A549 (cell line): ENCODE measurements around the gene IGBP1. TPM values are rescaled to one million over a fixed set of nuclear protein-coding genes. Genes with fewer than 3 reads are reported as not detected.
"Not testable (repeated sequence)": the region's sequence is repeated elsewhere in the genome, so short reads cannot be mapped to it uniquely, and the experiment has no call there.

Experiments used
- ATAC-seq, 2 experiments: fragments of 200-7000 bp in 1 of 2; fragments of >200 bp in 1 of 2; cut with Nextera tagmentation in 1 of 2; cut with Tn5 transposase in 1 of 2; 3 replicates each; pipeline versions ENCODE4 v1.8.0 to v1.9.1; 2018 to 2020; ENCODE audit warnings: mild to moderate bottlenecking in 1 of 2, moderate library complexity in 1 of 2
- CTCF ChIA-PET: fragments of 300-600 bp; sonication (Branson Sonifier 250); formaldehyde crosslinking; extraction: SDS; loops from one replicate; lab custom pipeline; 2021; ENCODE audit warnings: antibody characterized with exemption, inconsistent platforms; lab: Yijun Ruan, JAX
- POLR2A ChIA-PET: fragments of 350-600 bp; formaldehyde crosslinking; extraction: SDS; loops from one replicate; lab custom pipeline; 2021; ENCODE audit warnings: antibody characterized with exemption, inconsistent platforms; lab: Yijun Ruan, JAX
- DNase-seq, 2 experiments: peaks; one replicate each; pipeline versions ENCODE4 v3.0.0 to v3.0.0-alpha.2; 2011 to 2016; ENCODE audit warnings: low read depth in 1 of 2, low spot score in 1 of 2
- FAIRE-seq: peaks from 2 replicates; lab custom pipeline; 2011; peaks lifted over from hg19 to GRCh38; lab: Jason Lieb, UNC
- H3K27ac ChIP-seq, 2 experiments: fragments of >200 bp; sonication (Bioruptor Twin); formaldehyde crosslinking; 3 replicates each; pipeline ENCODE4 v1.5.1; 2016 to 2017
- H3K4me1 ChIP-seq: fragments of >200 bp; sonication (Bioruptor Twin); formaldehyde crosslinking; 3 replicates; pipeline ENCODE4 v1.6.1; 2016
- H3K4me2 ChIP-seq: fragments of >200 bp; sonication (Bioruptor Twin); formaldehyde crosslinking; 3 replicates; pipeline ENCODE4 v1.6.1; 2016
- H3K4me3 ChIP-seq: fragments of >200 bp; sonication (Bioruptor Twin); formaldehyde crosslinking; 3 replicates; pipeline ENCODE4 v1.5.1; 2016
- H3K9me3 ChIP-seq: fragments of >200 bp; sonication (Bioruptor Twin); formaldehyde crosslinking; 3 replicates; pipeline ENCODE4 v1.6.1; 2016
- BCL3 ChIP-seq: fragments of >200 bp; sonication (Bioruptor Twin); formaldehyde crosslinking; IDR thresholded peaks from 3 replicates; pipeline ENCODE4 v1.6.1; 2016
- CBX8 ChIP-seq: fragments of 200-600 bp; sonication (generic); IDR thresholded peaks from 2 replicates; pipeline ENCODE4 v1.6.1; 2016
- CEBPB ChIP-seq, 2 experiments: fragments of >200 bp in 1 of 2; sonication (Bioruptor Twin) in 1 of 2; formaldehyde crosslinking in 1 of 2; IDR thresholded peaks; 2 replicates each; pipeline ENCODE4 v1.6.1; 2012 to 2016
- HOXB13 ChIP-seq: fragments of 250-450 bp; sonication (Bioruptor Pico); IDR thresholded peaks from 2 replicates; pipeline ENCODE4 v1.5.0; 2020; ENCODE audit warnings: low read depth, mild to moderate bottlenecking, moderate library complexity
- MAX ChIP-seq: IDR thresholded peaks from 2 replicates; pipeline ENCODE4 v1.6.1; 2012
- NPAS2 ChIP-seq: fragments of 250-450 bp; sonication (Bioruptor Pico); IDR thresholded peaks from 2 replicates; pipeline ENCODE4 v1.8.0; 2022; ENCODE audit warnings: mild to moderate bottlenecking, moderate library complexity, borderline replicate concordance
- REST ChIP-seq: fragments of 200-600 bp; sonication (generic); IDR thresholded peaks from 2 replicates; pipeline ENCODE4 v1.6.1; 2016; ENCODE audit warnings: antibody characterized with exemption, mild to moderate bottlenecking, moderate library complexity
- RNF2 ChIP-seq: fragments of 200-600 bp; sonication (generic); IDR thresholded peaks from 2 replicates; pipeline ENCODE4 v1.6.1; 2016; ENCODE audit warnings: low read depth, mild to moderate bottlenecking, antibody characterized with exemption, moderate library complexity, borderline replicate concordance
- ZC3H11A ChIP-seq: fragments of 450-650 bp; IDR thresholded peaks from 2 replicates; pipeline ENCODE4 v1.6.1; 2014; ENCODE audit warnings: antibody characterized with exemption, mild to moderate bottlenecking
- ZNF302 ChIP-seq: fragments of 250-450 bp; sonication (Bioruptor Pico); IDR thresholded peaks from 2 replicates; pipeline ENCODE4 v1.9.0; 2021; ENCODE audit warnings: inconsistent platforms, mild to moderate bottlenecking, moderate library complexity
- WGBS: methylation state at CpG from one replicate; pipeline ENCODE4 v1.1.6; 2017; ENCODE audit errors: missing lambda C conversion rate; 5-methylcytosine and 5-hydroxymethylcytosine counted together
- polyA plus RNA-seq, 4 experiments: library from polyadenylated mRNA; depleted of rRNA in 3 of 4; stranded (reverse); fragments of >200 nt; fragmentation: RNase III in 1 of 4; extraction: RNeasy Plus Mini Kit Qiagen cat#74134 plus additional on column Dnase treatment in 1 of 4; gene quantifications; 2 replicates in 3 of 4; 3 replicates in 1 of 4; pipeline ENCODE4 v1.2.3, GENCODE V29; 2011 to 2017

Gene IGBP1
- polyA plus RNA-seq, 2 of the 4 experiments (the other 2 are of a cell fraction) = 54.0 to 106 TPM

- no peak for FAIRE-seq
Measured at GRCh38 chrX:70105229-70105628, 28.0 kb upstream of the IGBP1 start.

GRCh38 chrX:70111436-70112026 is 21.7 kb upstream of the IGBP1 start:
- ATAC-seq, FAIRE-seq: not testable (repeated sequence)
- 54% methylated on average over 4 of the region's 4 CpGs for WGBS

More at GRCh38 chrX:70105229-70105628, 28.0 kb upstream of the IGBP1 start:
- no peak overlapping the region for H3K4me3 ChIP-seq
- ChIA-PET POLR2A (interaction anchor here (0.8 kb wide), 1 partner anchor 28 kb away, joined by 3 read pairs; the partner anchor contains the start of gene IGBP1), CTCF (interaction anchor here (0.6 to 1.2 kb wide), 4 partner anchors 9 to 611 kb away, joined by 3 to 4 read pairs (median 3); partner anchors contain the start of gene IGBP1)
- H3K27ac ChIP-seq = no peak overlapping the region
- H3K4me2 ChIP-seq = no peak overlapping the region
- no peaks in the 10 kb centered on the region for H3K4me1 ChIP-seq
- DNase-seq = no peak
- TF ChIP-seq RNF2 = no peak
- TF ChIP-seq MAX = no peak
- TF ChIP-seq CBX8 = no peak
- TF ChIP-seq NPAS2 (CRISPR knock-in tag) = no peak
- TF ChIP-seq ZC3H11A = no peak
- no peak for TF ChIP-seq BCL3
- TF ChIP-seq, all 56 proteins: peak for 0
- no peak for ATAC-seq
- WGBS = 0% methylated on average over 2 of the region's 2 CpGs
- H3K9me3 ChIP-seq = no peaks in the 10 kb centered on the region

GRCh38 chrX:70117738-70118137 is 15.5 kb upstream of the IGBP1 start:
- no peak for ATAC-seq
- Histone ChIP-seq H3K4me1 (no peaks in the 10 kb centered on the region), H3K27ac (no peak overlapping the region), H3K9me3 (no peaks in the 10 kb centered on the region), H3K4me2 (no peak overlapping the region), H3K4me3 (no peak overlapping the region)
- DNase-seq = no peak
- POLR2A ChIA-PET = interaction anchor here (0.6 kb wide), 1 partner anchor 19 kb away, joined by 4 read pairs; no protein-coding TSS in a partner anchor
- FAIRE-seq = no peak
- CTCF ChIA-PET = no interaction called here
- TF ChIP-seq HOXB13 = no peak
- no peak for TF ChIP-seq CEBPB (IDR thresholded peaks at IDR 0.05)
- no peak for TF ChIP-seq ZNF302 (CRISPR knock-in tag)
- no peak for TF ChIP-seq REST

More at GRCh38 chrX:70111436-70112026, 21.7 kb upstream of the IGBP1 start:
- POLR2A ChIA-PET, H3K4me1 ChIP-seq, H3K27ac ChIP-seq, H3K4me2 ChIP-seq, CTCF ChIA-PET, DNase-seq, H3K4me3 ChIP-seq: not testable (repeated sequence)
- H3K9me3 ChIP-seq = peaks cover 12% of the 10 kb centered on the region; the same call in 1 of the 3 replicates

GRCh38 chrX:70123014-70123413 is 10.2 kb upstream of the IGBP1 start:
- H3K4me2 ChIP-seq, H3K9me3 ChIP-seq, CTCF ChIA-PET, FAIRE-seq, H3K4me1 ChIP-seq, ATAC-seq, DNase-seq, POLR2A ChIA-PET, H3K27ac ChIP-seq, H3K4me3 ChIP-seq: not testable (repeated sequence)
- no CpG with 5 or more reads among the region's 30 CpGs for WGBS
